A673 (cell line): ENCODE measurements around the gene NECTIN3.

Experiments
- EZH2 ChIP-seq: fragments of 200-600 bp; sonication (generic); IDR thresholded peaks from 2 replicates; pipeline ENCODE4 v1.6.1; 2017; ENCODE audit warnings: borderline replicate concordance, low read depth, mild to moderate bottlenecking, mixed read lengths, antibody characterized with exemption, low read length; ENCODE audit not compliant: poor library complexity, severe bottlenecking
- TF ChIP-seq, protein P1 (sequence below): fragments of 300-800, 200-600 bp; sonication (generic); conservative IDR thresholded peaks from 2 replicates; pipeline ENCODE4 v1.5.1; 2017; ENCODE audit warnings: low read depth, mild to moderate bottlenecking, antibody characterized with exemption, low read length, moderate library complexity, mixed read lengths

DNA sequence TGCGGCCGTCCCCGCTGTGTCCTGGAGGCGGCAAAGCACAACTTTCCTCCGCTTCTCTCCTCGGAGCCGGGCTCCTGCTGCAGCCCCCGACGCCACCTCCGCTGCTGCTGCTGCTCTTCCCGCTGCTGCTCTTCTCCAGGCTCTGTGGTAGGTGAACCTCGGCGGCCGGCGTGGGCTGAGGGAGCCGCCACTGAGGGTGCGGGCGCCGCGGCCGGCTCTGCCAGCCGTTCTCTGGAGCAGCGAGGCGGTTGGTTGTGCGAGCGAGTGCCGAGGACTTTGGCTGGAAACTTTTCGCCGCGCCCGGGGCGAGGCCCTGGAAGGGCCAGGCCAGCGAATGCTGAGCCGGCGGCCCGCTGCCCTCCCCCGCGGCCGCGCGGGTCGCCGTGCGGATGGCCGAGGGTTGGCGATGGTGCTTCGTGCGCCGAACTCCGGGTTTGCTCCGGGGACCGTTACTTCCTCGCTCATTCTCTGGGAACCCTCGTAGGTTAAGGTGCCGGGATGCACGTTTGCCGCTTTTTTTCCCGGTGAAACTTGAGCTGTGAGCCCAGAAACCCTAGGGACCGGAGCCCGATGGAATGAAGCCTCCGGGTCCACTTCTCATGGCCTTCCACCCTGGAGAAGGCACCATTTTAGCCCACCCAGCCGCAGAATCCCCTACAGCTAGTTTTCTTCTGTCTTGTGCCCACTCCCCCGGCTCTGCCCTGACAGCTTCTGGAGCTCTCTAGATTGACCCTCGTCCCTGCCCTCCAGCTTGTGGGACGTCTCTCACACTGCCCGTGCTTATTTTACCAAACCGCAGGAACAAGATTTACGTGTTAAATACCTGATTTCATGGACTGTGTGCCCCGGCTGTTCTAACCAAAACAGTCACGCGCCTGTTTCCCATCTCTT, 660 bp downstream of the NECTIN3 start:
- TF ChIP-seq, protein P1, sequence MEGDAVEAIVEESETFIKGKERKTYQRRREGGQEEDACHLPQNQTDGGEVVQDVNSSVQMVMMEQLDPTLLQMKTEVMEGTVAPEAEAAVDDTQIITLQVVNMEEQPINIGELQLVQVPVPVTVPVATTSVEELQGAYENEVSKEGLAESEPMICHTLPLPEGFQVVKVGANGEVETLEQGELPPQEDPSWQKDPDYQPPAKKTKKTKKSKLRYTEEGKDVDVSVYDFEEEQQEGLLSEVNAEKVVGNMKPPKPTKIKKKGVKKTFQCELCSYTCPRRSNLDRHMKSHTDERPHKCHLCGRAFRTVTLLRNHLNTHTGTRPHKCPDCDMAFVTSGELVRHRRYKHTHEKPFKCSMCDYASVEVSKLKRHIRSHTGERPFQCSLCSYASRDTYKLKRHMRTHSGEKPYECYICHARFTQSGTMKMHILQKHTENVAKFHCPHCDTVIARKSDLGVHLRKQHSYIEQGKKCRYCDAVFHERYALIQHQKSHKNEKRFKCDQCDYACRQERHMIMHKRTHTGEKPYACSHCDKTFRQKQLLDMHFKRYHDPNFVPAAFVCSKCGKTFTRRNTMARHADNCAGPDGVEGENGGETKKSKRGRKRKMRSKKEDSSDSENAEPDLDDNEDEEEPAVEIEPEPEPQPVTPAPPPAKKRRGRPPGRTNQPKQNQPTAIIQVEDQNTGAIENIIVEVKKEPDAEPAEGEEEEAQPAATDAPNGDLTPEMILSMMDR: no peak
- no peak for TF ChIP-seq EZH2
